IPS-NIHi7 (cell line): Measurements from ENCODE around the gene ZNF195.
"Not testable (repeated sequence)": the region's sequence is repeated elsewhere in the genome, so short reads cannot be mapped to it uniquely, and the experiment has no call there.

Experiments used
- DNase-seq: peaks from one replicate; pipeline ENCODE4 v3.0.0; 2012; ENCODE audit warnings: mixed read lengths; ENCODE audit errors: extremely low spot score

The ZNF195 gene

DNA sequence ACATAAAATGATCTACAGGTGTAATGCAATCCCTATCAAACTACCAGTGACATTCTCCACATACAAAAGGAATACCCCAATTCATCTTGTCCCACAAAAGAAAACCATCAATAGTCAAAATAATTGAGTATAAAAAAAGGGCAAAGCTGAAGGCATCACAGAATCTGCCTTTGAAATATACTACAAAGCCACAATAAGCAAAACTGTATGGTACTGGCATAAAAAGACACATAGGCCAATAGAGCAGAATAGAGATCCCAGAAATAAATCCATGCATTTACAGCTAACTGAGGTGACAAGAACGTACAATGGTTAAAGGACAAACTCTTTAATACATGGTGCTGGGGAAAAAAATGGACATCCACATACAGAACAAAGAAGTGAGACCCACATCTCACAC is 31.8 kb downstream of the ZNF195 start:
- no peak for DNase-seq

DNA sequence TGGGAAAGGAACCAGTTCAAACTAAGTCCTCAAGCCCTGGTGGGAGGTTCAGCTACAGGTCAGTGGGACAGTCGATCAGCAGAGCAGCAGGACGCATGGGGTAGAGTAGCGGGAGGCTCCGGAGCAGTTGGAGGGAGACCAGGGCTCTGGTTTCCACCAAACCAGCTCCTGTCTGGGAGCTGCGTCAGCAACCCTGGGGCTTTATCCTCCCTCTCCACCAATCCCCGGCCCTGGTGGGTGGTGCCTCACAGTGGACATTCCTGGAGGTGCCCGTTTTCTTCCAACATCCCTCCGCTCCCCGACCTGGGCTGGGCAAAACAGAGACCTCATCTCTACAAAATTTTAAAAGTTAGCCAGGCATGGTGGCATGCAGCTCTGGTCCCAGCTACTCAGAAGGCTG is 32.4 kb downstream of the ZNF195 start:
- DNase-seq: no peak

DNA sequence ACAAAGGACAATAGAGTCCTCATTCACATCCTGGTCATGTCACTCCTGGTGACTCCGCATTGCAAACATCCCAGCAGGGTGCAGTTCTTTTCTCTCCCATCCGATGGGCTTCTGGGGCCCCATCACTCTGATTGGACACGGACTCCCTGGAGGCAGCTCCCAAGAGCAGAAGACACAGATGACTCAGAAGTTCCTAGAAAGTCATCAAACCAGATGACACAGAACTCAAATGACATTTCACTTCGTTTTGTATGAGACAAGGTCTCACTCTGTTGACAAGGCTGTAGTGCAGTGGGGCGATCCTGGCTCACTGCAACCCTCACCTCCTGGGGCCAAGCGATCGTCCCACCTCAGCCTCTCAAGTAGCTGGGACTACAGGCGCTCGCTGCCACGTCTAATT is 33.2 kb downstream of the ZNF195 start:
- no peak for DNase-seq

DNA sequence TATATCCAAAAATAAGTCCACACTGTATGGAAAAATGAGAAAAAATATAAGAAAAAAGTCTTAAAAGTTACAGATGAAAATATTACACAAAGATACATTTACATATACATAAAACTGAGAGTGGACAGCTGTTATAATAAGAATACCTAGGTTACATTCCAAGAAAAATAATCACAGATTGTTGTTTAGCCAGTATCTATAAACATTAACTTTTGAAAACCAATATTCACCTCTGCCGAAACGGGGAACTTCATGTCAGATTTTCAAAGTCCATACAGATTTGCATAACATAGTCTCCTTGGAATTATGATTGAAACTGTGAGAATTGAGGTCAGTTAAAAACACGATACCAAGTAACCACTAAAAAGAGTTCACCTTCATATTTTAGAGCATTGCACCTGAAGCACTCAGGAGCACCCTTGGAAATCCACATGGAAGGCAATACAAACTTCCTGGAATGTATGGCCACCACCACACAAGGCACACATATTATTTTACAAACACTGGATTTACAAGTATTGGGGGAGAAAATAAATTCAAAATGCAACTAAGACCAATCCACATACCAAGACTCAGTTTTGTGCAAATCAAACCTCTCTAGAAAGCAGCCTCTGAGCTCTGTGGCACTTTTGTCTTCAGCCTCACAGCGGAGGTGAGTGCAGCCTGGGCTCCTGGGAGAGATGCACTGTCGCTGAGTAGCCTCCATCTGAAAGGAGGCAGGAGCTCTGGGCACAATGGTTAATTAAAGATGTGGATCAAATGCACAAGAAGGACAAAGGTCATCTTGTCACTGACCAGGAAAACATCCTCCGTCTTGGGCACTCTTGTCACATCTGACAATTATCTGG is 34.4 kb downstream of the ZNF195 start:
- DNase-seq: no peak

DNA sequence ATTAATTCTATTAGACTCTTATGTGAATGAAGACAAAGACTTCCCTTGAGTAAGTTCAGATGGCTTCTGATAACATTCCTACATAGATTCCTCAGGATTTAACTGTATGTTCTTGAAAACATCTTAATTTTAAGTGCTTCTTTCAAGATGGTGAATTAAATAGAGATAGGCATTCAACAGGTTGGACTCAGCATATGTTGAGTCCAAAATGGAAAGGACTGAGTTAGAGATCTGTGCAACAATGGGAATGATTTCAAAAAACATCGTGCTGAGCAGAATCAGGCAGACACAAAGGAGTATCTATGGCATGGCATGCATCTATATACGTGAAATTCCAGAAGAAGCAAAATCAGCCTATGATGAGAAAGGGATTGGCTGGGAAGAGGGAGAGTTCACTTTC is 36.2 kb downstream of the ZNF195 start:
- DNase-seq: no peak

DNA sequence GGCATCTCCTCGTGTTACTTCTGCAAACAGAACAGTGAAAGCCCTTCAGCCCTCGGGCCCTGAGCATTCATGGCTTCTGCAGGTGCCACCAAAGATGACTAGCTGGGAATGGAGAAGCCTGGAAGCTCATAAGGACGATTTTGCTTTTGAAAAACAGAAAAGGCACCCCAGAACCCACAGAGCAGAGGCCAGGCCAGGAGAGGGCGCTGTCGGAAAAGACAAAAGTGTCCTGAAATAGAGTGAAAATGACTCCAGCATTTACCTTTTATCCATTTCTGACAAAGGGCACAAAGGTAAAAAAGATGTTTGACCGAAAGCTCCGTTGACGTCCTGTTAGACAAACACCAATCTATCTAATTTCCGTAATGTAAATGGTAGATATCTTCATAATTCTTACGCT is 37.6 kb downstream of the ZNF195 start:
- DNase-seq: peak; percentile 77

DNA sequence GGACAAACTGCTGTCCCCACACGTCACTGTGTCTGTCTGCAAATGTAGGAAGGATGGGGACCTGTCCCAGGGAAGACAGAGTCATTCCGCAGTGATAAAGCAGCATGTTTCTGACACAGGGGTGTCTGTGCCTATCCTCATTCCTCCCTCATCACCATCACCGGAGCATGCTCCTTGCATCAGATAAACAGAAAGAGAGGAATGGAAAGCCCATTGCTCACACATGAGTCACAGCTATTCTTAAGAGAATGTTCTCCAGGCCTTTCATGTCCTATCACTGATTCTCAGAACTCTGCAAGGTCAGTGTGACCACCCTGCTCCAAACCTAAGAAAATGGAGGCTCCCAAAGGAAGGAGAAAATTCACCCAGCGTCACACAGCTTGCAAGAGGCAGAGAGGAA is 38.9 kb downstream of the ZNF195 start:
- no peak for DNase-seq

DNA sequence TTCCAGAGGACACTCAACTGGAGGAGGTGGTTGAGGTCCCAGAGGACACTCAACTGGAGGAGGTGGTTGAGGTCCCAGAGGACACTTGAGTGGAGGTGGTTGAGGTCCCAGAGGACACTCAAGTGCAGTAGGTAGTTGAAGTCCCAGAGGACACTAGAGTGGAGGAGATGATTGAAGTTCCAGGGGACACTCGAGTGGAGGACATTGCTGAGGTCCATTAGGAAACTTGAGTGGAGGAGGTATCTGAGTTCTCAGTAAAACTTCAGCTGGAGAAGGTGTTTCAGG is 39.7 kb downstream of the ZNF195 start:
- DNase-seq: no peak

DNA sequence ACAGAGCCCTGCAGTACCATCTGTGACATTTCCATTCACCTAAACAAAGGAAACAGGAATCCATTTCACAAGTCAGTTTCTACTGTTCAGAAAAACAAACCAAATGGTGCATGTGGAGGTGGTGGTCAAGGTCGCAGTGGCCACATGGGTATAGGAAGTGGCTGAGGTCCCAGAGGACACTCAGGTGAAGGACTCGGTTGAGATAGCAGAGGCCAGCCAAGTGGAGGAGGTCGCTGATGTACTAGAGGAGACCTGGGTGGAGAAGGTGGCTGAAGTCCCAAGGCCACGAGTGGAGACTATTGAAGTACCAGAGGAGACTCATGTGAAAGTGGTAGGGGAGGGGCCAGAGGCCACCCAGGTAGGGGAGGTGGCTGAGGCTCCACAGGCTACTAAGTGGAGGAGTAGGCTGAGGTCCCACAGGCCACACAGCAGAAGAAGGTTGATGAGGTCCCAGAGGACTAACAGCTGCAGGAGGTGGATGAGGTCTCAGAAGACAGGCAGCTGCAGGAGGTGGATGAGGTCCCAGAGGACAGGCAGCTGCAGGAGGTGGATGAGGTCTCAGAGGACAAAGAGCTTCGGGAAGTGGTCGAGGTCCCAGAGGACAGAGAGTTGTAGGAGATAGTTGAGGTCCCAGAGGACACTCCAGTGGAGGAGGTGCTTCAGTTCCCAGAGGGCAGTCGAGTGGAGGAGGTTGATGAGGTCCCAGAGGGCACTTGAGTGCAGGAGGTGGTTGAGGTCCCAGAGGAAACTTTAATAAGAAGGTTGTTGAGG is 40.2 kb downstream of the ZNF195 start:
- DNase-seq: no peak

DNA sequence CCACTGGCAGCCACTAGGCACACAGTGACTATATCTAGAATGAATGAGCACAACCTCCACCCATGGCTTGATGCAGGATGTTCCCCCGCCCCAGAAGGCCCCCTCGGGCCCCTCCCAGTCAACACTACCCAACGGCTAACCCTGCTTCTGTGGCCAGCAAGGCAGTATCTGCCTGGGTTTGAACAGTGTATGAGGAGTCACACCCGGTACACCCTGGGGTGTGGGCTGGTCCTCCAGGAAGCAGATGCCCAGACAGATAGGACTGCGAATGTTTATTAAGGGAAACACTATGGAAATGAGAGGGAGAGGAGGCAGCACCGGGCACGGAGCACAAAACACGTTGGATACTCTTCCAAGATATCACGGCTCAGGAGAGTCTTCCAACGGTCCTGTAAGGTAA is 42.5 kb downstream of the ZNF195 start:
- DNase-seq: not testable (repeated sequence)

DNA sequence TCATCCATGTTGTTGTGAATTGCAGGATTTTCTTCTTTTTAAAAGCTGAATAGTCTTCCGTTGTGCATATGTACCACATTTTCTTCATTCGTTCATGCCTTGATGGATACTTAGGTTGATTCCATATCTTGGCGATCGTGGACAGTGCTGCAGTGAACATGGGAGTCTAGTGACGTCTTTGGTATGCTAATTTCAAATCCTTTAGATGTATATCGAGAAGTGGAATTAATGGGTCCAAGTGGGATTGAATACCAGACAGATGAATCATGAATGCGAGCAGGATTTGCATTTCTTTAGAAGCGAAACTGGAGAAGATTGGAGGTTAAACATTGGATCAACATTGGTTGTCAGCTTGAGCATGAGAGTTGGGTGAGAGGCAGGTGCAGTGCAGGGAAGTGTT is 45.8 kb downstream of the ZNF195 start:
- DNase-seq: not testable (repeated sequence)

DNA sequence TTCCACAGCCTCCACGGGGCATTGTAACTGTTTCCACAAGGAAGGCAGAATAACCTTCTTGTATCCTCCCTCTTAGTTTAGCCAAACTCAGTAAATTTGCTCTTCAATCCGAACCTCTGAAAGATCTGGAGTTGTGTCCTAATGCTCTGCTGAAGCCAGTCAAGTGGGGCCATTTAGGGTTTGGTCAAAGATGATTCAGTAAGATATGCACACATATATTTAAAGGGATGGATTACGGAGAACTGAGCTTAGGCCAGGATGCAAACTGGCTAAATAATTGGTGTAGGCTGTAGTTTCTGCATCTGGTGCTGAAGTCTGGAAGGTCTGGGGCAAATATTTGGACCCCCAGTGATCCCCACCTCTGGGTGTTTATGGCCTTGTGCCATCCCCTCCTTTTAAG is 47.9 kb downstream of the ZNF195 start:
- DNase-seq: not testable (repeated sequence)

DNA sequence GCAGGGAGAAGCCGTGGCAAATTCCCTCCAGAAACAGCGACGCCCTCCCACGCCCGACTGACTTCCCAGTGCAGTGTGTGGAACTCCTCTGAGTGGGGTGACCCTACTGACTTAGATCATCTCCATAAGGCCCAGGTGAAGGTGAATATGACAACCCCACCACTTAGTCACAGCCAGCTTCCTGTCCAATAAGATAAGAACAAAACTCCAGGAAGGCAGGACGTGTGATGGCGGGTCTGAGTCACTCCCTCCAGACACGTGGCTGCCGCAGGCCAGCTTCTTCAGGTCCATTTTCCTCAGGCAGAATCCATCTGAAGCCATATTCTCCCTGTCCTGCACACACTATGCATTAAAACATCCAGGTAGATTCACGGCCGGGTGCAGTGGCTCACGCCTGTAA is 48.9 kb downstream of the ZNF195 start:
- not testable (repeated sequence) for DNase-seq

DNA sequence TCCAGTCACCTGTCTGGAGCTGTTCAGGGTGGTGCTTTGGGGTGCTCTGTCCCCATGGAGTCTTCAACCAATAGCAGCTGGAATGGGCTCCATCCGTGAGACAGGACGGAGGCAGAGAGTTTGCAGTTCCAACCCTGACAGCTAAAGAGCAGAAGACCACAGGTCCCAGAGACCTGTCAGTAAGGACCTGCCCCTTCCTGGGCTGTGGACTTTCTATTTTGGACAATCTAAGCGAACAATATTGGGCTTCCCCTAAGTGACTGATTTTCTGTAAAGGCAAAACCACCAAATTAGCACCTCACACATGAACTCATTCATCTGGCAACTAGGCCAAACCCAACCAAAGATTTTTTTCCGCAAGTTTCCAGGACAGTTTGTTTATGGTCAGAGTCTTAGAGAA is 50.4 kb downstream of the ZNF195 start:
- DNase-seq: not testable (repeated sequence)

DNA sequence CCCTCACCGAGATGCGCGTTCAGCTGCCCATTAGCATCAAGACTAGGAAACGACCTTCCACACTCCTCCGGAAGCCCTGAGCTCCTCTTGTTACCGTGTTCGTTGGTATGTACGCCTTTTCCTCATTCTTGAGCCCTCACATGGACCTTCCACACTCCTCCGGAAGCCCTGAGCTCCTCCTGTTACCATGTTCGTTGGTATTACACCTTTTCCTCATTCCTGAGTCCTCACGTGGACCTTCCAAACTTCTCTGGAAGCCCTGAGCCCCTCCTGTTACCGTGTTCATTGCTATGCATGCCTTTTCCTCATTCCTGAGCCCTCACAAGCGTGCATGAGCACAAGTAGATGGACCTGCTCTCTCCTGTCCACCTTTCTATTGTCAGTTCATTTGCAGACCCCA is 52.5 kb downstream of the ZNF195 start:
- DNase-seq: not testable (repeated sequence)

DNA sequence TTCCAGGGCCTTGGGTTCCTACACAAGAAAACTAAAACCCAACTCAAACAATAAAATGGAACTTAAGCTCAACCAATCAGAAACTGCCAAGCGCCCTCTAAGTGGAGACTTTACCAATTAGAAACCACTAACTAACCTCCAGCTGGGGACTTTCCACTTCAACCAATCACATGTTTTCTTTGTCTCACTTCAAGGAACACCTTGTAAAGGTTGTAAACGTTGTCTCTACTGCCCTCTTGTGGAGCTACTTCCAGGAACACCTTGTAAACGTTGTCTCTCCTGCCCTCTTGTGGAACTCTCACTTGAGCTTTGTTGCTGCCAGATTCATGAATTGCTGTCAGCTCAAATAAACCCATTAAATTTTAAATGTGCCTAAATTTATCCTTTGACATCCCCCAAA is 54.2 kb downstream of the ZNF195 start:
- not testable (repeated sequence) for DNase-seq
